ENCODE data around the gene AKR7A2. TPM values are rescaled to one million over a fixed set of nuclear protein-coding genes. Genes with fewer than 3 reads are reported as not detected.
A peak's percentile ranks its signal among the peaks of the same experiment; 100 is the strongest.
"Not testable (repeated sequence)": the region's sequence is repeated elsewhere in the genome, so short reads cannot be mapped to it uniquely, and the experiment has no call there.

Gene AKR7A2
- total and polyA plus RNA-seq, 8 donors: 11.7 to 33.8 (median 27.8) TPM

GRCh38 chr1:19272064-19272463, 39.9 kb downstream of the AKR7A2 start:
- Histone ChIP-seq H3K4me3 (no peak overlapping the region), H3K27me3 (no peaks in the 10 kb centered on the region), H3K9me3 (no peaks in the 10 kb centered on the region), H3K4me1 (peaks cover 0 to 10% (median 7%) of the 10 kb centered on the region in 3 donors), H3K27ac (no peak overlapping the region), H3K36me3 (no peaks in the 10 kb centered on the region)
- intact Hi-C loops (cut with DNase I): no loop called here
- FAIRE-seq (no peak), ATAC-seq (no peak), DNase-seq (no peak)
- TF ChIP-seq, protein P1, sequence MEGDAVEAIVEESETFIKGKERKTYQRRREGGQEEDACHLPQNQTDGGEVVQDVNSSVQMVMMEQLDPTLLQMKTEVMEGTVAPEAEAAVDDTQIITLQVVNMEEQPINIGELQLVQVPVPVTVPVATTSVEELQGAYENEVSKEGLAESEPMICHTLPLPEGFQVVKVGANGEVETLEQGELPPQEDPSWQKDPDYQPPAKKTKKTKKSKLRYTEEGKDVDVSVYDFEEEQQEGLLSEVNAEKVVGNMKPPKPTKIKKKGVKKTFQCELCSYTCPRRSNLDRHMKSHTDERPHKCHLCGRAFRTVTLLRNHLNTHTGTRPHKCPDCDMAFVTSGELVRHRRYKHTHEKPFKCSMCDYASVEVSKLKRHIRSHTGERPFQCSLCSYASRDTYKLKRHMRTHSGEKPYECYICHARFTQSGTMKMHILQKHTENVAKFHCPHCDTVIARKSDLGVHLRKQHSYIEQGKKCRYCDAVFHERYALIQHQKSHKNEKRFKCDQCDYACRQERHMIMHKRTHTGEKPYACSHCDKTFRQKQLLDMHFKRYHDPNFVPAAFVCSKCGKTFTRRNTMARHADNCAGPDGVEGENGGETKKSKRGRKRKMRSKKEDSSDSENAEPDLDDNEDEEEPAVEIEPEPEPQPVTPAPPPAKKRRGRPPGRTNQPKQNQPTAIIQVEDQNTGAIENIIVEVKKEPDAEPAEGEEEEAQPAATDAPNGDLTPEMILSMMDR (IDR thresholded peaks at IDR 0.05): no peak

- peak overlapping the region in 2 of 4 donors; percentile 68 to 76 for H3K27ac ChIP-seq
- H3K36me3 ChIP-seq; H3K27me3 ChIP-seq; intact Hi-C loops (cut with DNase I); FAIRE-seq; DNase-seq; H3K4me3 ChIP-seq; H3K4me1 ChIP-seq; H3K9me3 ChIP-seq: not testable (repeated sequence)
- ATAC-seq: peak; percentile 5 to 26 (median 18)
- 66 to 75% methylated on average over 6 of the region's 6 CpGs for WGBS, 2 donors
Measured at GRCh38 chr1:19270343-19270730, 41.6 kb downstream of the AKR7A2 start.

- H3K27me3 ChIP-seq; H3K9me3 ChIP-seq; DNase-seq; intact Hi-C loops (cut with DNase I); H3K4me1 ChIP-seq; H3K4me3 ChIP-seq; H3K36me3 ChIP-seq; FAIRE-seq: not testable (repeated sequence)
- peak; percentile 81 to 87 (median 86) for ATAC-seq
- WGBS, 2 donors: 59 to 64% methylated on average over 7 to 9 of the region's 9 CpGs
- H3K27ac ChIP-seq: peak overlapping the region in 2 of 4 donors; percentile 68 to 76
Measured at GRCh38 chr1:19269427-19270342, 42.3 kb downstream of the AKR7A2 start.

DNA sequence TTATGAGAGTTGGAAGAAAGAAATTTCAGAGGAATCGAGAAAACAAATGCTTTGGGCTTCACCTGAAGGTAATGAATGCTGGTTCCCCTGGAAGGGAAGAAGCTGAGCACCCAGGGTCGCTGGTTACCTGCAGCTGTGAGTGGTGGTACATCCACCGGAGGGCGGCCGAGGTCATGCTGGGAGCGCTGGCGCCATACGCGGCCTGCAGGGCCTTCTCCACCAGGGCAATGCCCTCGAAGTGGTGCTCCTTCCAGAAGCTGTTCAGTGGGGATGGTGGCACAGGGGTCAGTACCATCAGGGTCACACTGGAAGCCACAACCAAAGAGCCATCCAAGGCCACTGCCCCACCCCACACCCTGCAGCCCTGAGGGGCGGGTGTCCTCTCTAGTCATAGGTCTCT, 43.5 kb downstream of the AKR7A2 start:
- no peak for FAIRE-seq
- no peak for ATAC-seq
- 90 to 93% methylated on average over 11 of the region's 11 CpGs for WGBS, 2 donors

DNA sequence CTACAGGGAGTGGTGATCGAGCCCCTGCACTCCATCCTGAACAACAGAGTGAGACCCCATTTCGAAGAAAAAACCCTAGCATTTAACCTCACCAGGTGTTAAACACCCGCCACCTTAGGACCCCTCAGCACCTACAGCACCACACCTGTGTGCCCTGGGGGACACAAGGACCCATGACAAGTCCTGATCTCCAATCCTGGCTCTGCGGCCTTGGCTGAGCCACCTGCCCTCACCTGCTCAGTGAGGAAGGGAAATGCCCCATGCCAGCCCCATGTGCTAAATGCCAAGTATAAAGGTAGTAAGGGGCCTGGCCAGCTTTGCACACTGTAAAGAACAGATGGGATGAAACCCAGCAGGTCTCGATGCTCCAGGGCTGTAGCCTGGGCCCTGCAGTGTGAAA, 49.2 kb downstream of the AKR7A2 start:
- WGBS, 2 donors: 86 to 87% methylated on average over 5 of the region's 5 CpGs
- H3K9me3 ChIP-seq: no peaks in the 10 kb centered on the region
- no peak overlapping the region for H3K4me3 ChIP-seq
- no peaks in the 10 kb centered on the region for H3K27me3 ChIP-seq
- no peak overlapping the region for H3K27ac ChIP-seq
- DNase-seq (no peak), FAIRE-seq (no peak), ATAC-seq (no peak)
- peaks cover 4 to 32% (median 12%) of the 10 kb centered on the region in 3 donors for H3K36me3 ChIP-seq
- TF ChIP-seq, protein P1 (IDR thresholded peaks at IDR 0.05): no peak
- intact Hi-C loops (cut with DNase I): no loop called here
- no peaks in the 10 kb centered on the region for H3K4me1 ChIP-seq

More for the DNA sequence above, 43.5 kb downstream of the AKR7A2 start:
- H3K36me3 ChIP-seq: peaks cover 0 to 4% (median 0%) of the 10 kb centered on the region in 3 donors
- H3K27ac ChIP-seq: no peak overlapping the region
- no peak overlapping the region for H3K4me3 ChIP-seq
- H3K9me3 ChIP-seq: no peaks in the 10 kb centered on the region
- peaks cover 0 to 10% (median 7%) of the 10 kb centered on the region in 3 donors for H3K4me1 ChIP-seq
- no peaks in the 10 kb centered on the region for H3K27me3 ChIP-seq
- peak in 1 of 6 donors; percentile 29 for DNase-seq
- intact Hi-C loops (cut with DNase I): no loop called here
- TF ChIP-seq, protein P1 (IDR thresholded peaks at IDR 0.05): no peak

DNA sequence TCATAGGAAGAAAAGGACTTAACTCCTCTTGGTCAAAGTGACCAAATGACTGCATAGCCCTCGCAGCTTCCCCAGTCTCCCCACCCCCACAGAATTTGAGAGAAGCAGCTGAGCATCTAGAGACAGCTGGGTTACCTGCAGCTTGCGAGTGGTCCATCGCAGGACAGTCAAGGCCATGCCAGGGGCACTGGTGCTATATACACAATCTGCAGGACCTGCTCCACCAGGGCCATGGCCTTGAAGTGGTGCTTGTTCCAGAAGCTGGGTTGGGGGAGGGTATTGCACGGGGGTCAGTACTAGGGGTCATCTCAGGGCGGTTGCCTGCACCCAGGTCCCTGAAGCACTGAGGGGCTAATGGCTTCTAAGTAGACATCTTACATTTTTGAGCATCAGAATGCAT, 49.9 kb downstream of the AKR7A2 start:
- 43 to 52% methylated on average over 5 of the region's 5 CpGs for WGBS, 2 donors

More for the DNA sequence above, 49.9 kb downstream of the AKR7A2 start:
- H3K9me3 ChIP-seq: no peaks in the 10 kb centered on the region
- no peaks in the 10 kb centered on the region for H3K4me1 ChIP-seq
- TF ChIP-seq, protein P1 (IDR thresholded peaks at IDR 0.05): no peak
- intact Hi-C loops (cut with DNase I): no loop called here
- FAIRE-seq: no peak
- DNase-seq: no peak
- no peak overlapping the region for H3K27ac ChIP-seq
- H3K36me3 ChIP-seq: peaks cover 4 to 39% (median 12%) of the 10 kb centered on the region in 3 donors
- no peak overlapping the region for H3K4me3 ChIP-seq
- ATAC-seq: peak in 1 of 4 donors; percentile 14
- H3K27me3 ChIP-seq: no peaks in the 10 kb centered on the region

Data from pancreas (tissue), 10 donors.